A549 treated with AZD2906 at 1 μM for 4 hours (cell line): ENCODE measurements around the gene TCF4. TPM values are rescaled to one million over a fixed set of nuclear protein-coding genes. Genes with fewer than 3 reads are reported as not detected.

Experiments
- total RNA-seq: library from RNA; stranded (reverse); fragments of 200-300 nt; extraction: Qiagen RNA extraction; gene quantifications from 5 replicates; pipeline ENCODE4 v1.2.3, GENCODE V29; 2022

TCF4 gene
- total RNA-seq = 1.1 to 2.2 TPM (median 1.5 TPM) in 5 replicates

DNA sequence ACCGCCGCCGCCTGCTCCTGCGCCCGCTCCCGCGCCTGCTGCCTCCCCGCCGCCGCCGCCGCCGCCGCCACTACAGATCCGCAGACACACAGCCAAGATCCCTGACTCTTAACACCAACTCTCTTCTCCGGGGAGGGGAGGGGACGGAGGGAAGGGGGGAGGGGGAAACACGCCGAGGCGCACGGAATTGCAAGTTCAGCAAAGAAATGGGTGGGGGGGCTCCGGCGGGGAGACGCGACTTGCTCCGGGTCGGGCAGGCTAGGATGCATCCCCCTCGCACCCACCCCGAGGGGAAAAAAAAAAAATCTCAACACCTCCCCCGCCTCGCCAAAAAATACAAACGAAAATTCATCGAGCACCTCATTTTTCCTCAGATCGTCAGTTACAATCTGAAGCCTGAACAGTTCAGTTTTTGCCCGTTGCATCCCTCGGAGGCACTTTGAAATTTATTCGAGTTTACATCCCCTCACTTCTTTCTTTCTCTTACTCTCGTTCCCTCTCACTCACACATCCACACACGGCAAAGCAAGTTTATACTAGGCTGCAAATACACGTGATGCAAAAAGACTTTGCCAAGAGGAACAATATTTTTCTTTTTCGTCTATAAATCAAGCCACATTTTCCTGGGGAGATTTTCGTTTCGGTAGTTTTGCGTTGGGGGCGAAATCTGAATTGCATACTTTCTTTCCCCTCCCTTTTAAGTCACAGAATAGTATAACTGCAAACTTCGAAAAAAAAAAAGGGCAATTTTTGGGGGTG, at the start of gene TCF4:
Gene TCF4, minus strand, starts transcription at position 82 of the 759 bp plus-strand sequence. CDS start 1,076 bp downstream, outside the sequence.

